MM.1S (cell line): Measurements from ENCODE around the gene DYNLT2.

ENCODE experiments used
- CTCF ChIP-seq: fragments of 300-600 bp; sonication (generic); IDR thresholded peaks from 2 replicates; pipeline ENCODE4 v1.5.1; 2016; ENCODE audit warnings: antibody characterized with exemption, low read length, mixed read lengths
- EZH2 ChIP-seq: fragments of 300-600 bp; sonication (generic); optimal IDR thresholded peaks from 2 replicates; pipeline ENCODE3; 2017; ENCODE audit warnings: low read depth, mild to moderate bottlenecking, antibody characterized with exemption, low read length, mixed read lengths
- EZH2phosphoT487 ChIP-seq: fragments of 300-600 bp; sonication (generic); IDR thresholded peaks from 2 replicates; pipeline ENCODE4 v1.6.1; 2018; ENCODE audit warnings: antibody characterized with exemption, low read length

DNA sequence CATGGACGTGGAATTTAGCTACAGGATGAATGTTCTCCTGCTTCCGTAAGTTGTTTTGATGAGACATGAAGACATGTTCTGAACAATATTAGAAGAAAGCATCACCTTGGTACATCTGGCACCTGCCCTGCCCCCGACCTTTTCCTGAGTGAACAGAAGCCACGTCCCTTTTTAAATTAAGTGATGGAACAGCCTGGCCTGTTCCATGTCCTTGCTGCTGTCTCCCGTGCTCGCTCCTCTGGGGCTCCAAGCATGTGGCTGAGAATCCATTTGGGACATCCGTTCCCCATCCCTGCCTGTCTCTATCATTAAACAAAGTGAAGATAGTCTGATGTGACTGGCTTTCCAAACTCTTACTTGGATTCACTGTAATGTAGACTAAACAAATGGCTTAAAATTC is 36.4 kb upstream of the DYNLT2 start:
- TF ChIP-seq EZH2phosphoT487 = no peak
- TF ChIP-seq CTCF = no peak
- TF ChIP-seq EZH2 = no peak
